Thymus (tissue), 14 donors: Measurements from ENCODE around the gene AIRE. TPM values are rescaled to one million over a fixed set of nuclear protein-coding genes. Genes with fewer than 3 reads are reported as not detected.
"Not testable (repeated sequence)": the region's sequence is repeated elsewhere in the genome, so short reads cannot be mapped to it uniquely, and the experiment has no call there.

Experiments used
- DNase-seq, 9 donors: peaks; one replicate each; pipeline ENCODE4 v3.0.0-alpha.2; 2013; ENCODE audit warnings: low spot score in 9 of 9, low read depth in 6 of 9, missing footprints in 1 of 9
- H3K27ac ChIP-seq, 2 donors: one replicate each; pipeline ENCODE4 v1.5.1; 2013; ENCODE audit warnings: control low read depth in 1 of 2, low read depth in 1 of 2, low read length in 1 of 2, mild to moderate bottlenecking in 1 of 2, moderate library complexity in 1 of 2
- H3K27me3 ChIP-seq, 2 donors: one replicate each; pipeline ENCODE4 v1.5.1; 2013; ENCODE audit warnings: low read length in 1 of 2; ENCODE audit not compliant: control insufficient read depth in 2 of 2, insufficient read depth in 1 of 2
- H3K36me3 ChIP-seq, 2 donors: one replicate each; pipeline ENCODE4 v1.5.1; 2013; ENCODE audit warnings: low read length in 1 of 2, mild to moderate bottlenecking in 1 of 2, moderate library complexity in 1 of 2; ENCODE audit not compliant: control insufficient read depth in 2 of 2, insufficient read depth in 2 of 2
- H3K4me1 ChIP-seq, 2 donors: one replicate each; pipeline ENCODE4 v1.5.1; 2013; ENCODE audit warnings: low read length in 2 of 2; ENCODE audit not compliant: control insufficient read depth in 2 of 2, insufficient read depth in 2 of 2
- H3K4me3 ChIP-seq, 2 donors: one replicate each; pipeline ENCODE4 v1.5.1; 2013; ENCODE audit warnings: low read length in 2 of 2, control low read depth in 1 of 2, mild to moderate bottlenecking in 1 of 2
- H3K9me3 ChIP-seq, 2 donors: one replicate each; pipeline ENCODE4 v1.5.1; 2013; ENCODE audit warnings: low read length in 1 of 2, mild to moderate bottlenecking in 1 of 2; ENCODE audit not compliant: control insufficient read depth in 2 of 2, insufficient read depth in 1 of 2
- WGBS: extraction: QIAGEN DNeasy Blood & Tissue Kit; methylation state at CpG from one replicate; pipeline ENCODE4 v1.1.7; 2013; 5-methylcytosine and 5-hydroxymethylcytosine counted together
- long read RNA-seq, 10 donors: transcript quantifications; one replicate each; lab custom pipeline, GENCODE V29; 2026
- polyA plus RNA-seq: library from polyadenylated mRNA; stranded (reverse); fragments of 200-250 nt; gene quantifications from one replicate; pipeline ENCODE4 v1.2.3, GENCODE V29; 2013
- total RNA-seq: library from RNA; stranded (reverse); fragments of 120-200 nt; gene quantifications from one replicate; pipeline ENCODE4 v1.2.4, GENCODE V29; 2013
- donor health status: healthy.

AIRE gene
- total RNA-seq: 11.9 TPM
- 52.2 TPM for polyA plus RNA-seq
- long read RNA-seq, donor 1: 0 reads
- long read RNA-seq, donor 2, partial matches to known transcripts: 0 of 2 reads
- long read RNA-seq, donor 2, other reads (novel, unspliced or antisense): 0 of 2 reads
- long read RNA-seq, donor 3: 0 reads
- long read RNA-seq, donor 4: 0 reads
- long read RNA-seq, donor 5, partial matches to known transcripts: 31 of 33 reads
- long read RNA-seq, donor 5, other reads (novel, unspliced or antisense): 0 of 33 reads
- long read RNA-seq, donor 6, partial matches to known transcripts: 0 of 1 reads
- long read RNA-seq, donor 6, other reads (novel, unspliced or antisense): 0 of 1 reads
- long read RNA-seq, donor 7, partial matches to known transcripts: 0 of 2 reads
- long read RNA-seq, donor 7, other reads (novel, unspliced or antisense): 0 of 2 reads
- long read RNA-seq, donor 8: 0 reads
- long read RNA-seq, donor 9: 0 reads
- long read RNA-seq, donor 10: 0 reads

DNA sequence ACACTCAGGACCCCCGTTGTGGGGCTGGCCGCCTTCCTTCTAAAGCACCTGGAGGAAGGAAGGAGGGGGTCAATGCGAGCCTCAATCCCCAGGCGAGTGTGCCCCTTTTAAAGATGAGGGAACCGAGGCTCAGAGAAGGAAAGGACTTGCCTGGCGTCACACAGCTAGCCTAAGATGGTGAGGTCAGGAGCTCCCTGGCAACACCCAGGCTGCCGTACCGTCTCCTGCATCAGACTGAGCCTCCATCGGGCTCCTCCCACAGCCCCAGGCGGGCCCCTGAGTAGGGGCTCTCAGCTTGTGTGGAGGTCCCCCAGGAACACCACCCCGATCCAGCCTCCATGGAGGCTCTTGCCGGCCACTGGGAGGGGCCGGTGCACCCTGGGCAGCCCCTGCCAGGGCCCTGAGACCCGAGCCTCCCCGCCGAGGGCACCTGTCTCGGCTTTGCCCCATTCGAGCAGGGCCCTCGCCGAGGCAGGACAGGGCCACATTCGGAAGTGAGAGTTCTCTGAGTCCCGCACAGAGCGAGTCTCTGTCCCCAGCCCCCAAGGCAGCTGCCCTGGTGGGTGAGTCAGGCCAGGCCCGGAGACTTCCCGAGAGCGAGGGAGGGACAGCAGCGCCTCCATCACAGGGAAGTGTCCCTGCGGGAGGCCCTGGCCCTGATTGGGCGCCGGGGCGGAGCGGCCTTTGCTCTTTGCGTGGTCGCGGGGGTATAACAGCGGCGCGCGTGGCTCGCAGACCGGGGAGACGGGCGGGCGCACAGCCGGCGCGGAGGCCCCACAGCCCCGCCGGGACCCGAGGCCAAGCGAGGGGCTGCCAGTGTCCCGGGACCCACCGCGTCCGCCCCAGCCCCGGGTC is at the start of gene AIRE:
AIRE (plus strand) TSS at position 739 of the 855 bp plus-strand sequence. CDS start 131 bp downstream, outside the sequence.
- no peak within 1 kb of the TSS for H3K27ac ChIP-seq
- H3K27me3 ChIP-seq: peaks cover 0 to 52% of the 10 kb centered on the region in 2 donors
- no peaks in the 10 kb centered on the region for H3K4me1 ChIP-seq
- peaks cover 0 to 2% of the 10 kb centered on the region in 2 donors for H3K9me3 ChIP-seq
- no peak within 1 kb of the TSS for H3K4me3 ChIP-seq
- WGBS: 67% methylated on average over 56 of the region's 56 CpGs
- H3K36me3 ChIP-seq: no peaks in the 10 kb centered on the region
- DNase-seq: no peak

GRCh38 chr21:44240353-44240752 is 45.3 kb upstream of the AIRE start:
- DNase-seq, H3K4me3 ChIP-seq, H3K27me3 ChIP-seq, H3K36me3 ChIP-seq, H3K27ac ChIP-seq, H3K9me3 ChIP-seq, H3K4me1 ChIP-seq: not testable (repeated sequence)
- WGBS: no CpG with 5 or more reads among the region's 46 CpGs

DNA sequence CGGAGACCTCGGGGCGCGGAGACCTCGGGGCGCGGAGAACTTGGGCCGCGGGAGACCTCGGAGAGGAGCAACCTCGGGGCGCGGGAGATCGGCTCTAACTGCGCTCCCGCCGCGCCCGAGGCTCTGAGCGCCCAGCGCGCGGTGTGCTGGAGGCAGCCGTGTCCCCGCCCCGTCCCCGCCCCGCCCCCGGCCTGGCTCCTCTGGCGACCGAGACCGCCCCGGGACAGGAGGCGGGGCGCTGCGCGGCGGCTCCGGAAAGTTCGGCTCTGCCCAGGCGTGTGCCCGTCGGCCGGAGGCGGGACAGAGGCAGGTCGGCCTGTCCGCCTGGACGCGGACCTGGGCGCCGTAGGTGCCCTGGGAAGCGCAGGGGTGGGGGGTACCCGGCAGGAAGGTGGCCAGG is 44.8 kb upstream of the AIRE start, which contains the start of gene ICOSLG:
ICOSLG (minus strand) TSS at position 102 of the 400 bp plus-strand sequence. CDS start 126 bp downstream, outside the sequence.
- H3K4me1 ChIP-seq, H3K27me3 ChIP-seq, H3K9me3 ChIP-seq, DNase-seq, H3K27ac ChIP-seq, H3K4me3 ChIP-seq, H3K36me3 ChIP-seq: not testable (repeated sequence)
- WGBS: no CpG with 5 or more reads among the region's 53 CpGs

GRCh38 chr21:44241281-44241680 is 44.4 kb upstream of the AIRE start:
- H3K9me3 ChIP-seq, DNase-seq, H3K27ac ChIP-seq, H3K36me3 ChIP-seq, H3K4me1 ChIP-seq, H3K4me3 ChIP-seq, H3K27me3 ChIP-seq: not testable (repeated sequence)
- no CpG with 5 or more reads among the region's 27 CpGs for WGBS

- not testable (repeated sequence) for H3K4me3 ChIP-seq, H3K36me3 ChIP-seq, H3K27ac ChIP-seq, H3K4me1 ChIP-seq, H3K9me3 ChIP-seq, DNase-seq, H3K27me3 ChIP-seq
- WGBS: no CpG with 5 or more reads among the region's 15 CpGs
These were observed 41.7 kb upstream of the AIRE start for GRCh38 chr21:44243980-44244379.

- not testable (repeated sequence) for DNase-seq, H3K27me3 ChIP-seq, H3K27ac ChIP-seq, H3K4me1 ChIP-seq, H3K4me3 ChIP-seq, H3K9me3 ChIP-seq, H3K36me3 ChIP-seq
- no CpG with 5 or more reads among the region's 17 CpGs for WGBS
These were observed 37.8 kb upstream of the AIRE start for GRCh38 chr21:44247904-44248303.

DNA sequence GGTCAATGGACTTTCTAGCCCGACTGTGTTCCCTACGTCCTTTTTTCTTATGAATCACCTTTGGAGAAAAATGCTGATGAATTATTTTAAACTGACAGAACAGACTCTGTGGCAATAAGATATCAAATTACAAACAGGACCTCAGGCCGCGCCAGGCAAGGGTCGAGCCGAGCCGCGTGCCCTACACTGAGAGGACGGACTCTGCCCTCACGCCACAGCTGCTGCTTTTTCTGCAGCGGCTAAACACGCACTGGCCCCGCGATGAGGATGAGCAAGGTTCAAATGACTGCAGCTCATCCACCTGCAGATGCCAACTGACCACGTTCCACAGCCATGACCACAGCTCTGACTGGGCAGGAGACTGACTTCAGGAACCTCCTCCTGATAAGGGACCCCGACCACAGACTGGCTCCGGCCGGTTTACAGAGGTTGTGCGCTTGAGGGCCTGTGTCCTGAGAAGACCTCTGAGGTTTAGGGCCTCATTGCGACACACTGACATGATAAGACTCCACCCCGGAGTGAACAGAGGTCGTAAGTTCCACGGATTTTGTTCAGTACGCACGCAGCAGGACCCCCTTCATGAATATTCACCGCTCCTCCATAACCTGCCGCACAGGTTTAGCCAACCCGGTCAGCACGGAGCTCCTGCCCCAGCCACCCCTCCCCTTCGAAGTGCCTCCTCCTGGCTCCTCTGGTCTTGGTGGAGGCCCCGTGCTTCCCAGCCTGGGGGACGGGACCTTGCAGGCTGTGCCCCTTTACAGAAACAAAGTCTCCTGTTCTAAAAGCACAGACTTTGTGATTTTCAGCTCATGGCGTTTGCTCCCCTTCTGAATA is 36.3 kb upstream of the AIRE start:
- not testable (repeated sequence) for DNase-seq, H3K4me1 ChIP-seq, H3K27me3 ChIP-seq, H3K27ac ChIP-seq, H3K4me3 ChIP-seq, H3K36me3 ChIP-seq, H3K9me3 ChIP-seq
- WGBS: no CpG with 5 or more reads among the region's 33 CpGs

- no peaks in the 10 kb centered on the region for H3K4me1 ChIP-seq
- DNase-seq: no peak
- no peaks in the 10 kb centered on the region for H3K9me3 ChIP-seq
- H3K27ac ChIP-seq: no peak overlapping the region
- 66% methylated on average over 29 of the region's 29 CpGs for WGBS
- peaks cover 2 to 8% of the 10 kb centered on the region in 2 donors for H3K27me3 ChIP-seq
- no peak overlapping the region for H3K4me3 ChIP-seq
- H3K36me3 ChIP-seq: no peaks in the 10 kb centered on the region
These were observed 31.6 kb upstream of the AIRE start for GRCh38 chr21:44253832-44254710.
